WTC11 (cell line): ENCODE results near the gene LRRC1. TPM values are rescaled to one million over a fixed set of nuclear protein-coding genes. Genes with fewer than 3 reads are reported as not detected.

Source experiments
- ATAC-seq: fragments of 200-7000 bp; cut with Tn5 transposase; 2 replicates; pipeline ENCODE4 v1.10.0; 2021; ENCODE audit warnings: mild to moderate bottlenecking, moderate library complexity
- CTCF ChIA-PET: fragments of 300-600 bp; sonication (Branson Sonifier 250); formaldehyde crosslinking; loops from one replicate; lab custom pipeline; 2021; ENCODE audit warnings: antibody characterized with exemption; lab: Charles Lee
- POLR2A ChIA-PET: fragments of 350-600 bp; sonication (Branson Sonifier 250); formaldehyde crosslinking; loops from one replicate; lab custom pipeline; 2021; ENCODE audit warnings: antibody characterized with exemption; lab: Charles Lee
- DNase-seq: peaks from one replicate; pipeline ENCODE4 v3.0.0; 2021; ENCODE audit warnings: low spot score
- H3K27ac Mint-ChIP-seq: 2 replicates; pipeline ENCODE4 v1.8.0; 2021; ENCODE audit warnings: mixed read lengths
- H3K27me3 Mint-ChIP-seq: 2 replicates; pipeline ENCODE4 v1.8.0; 2021; ENCODE audit warnings: low read depth, mild to moderate bottlenecking, moderate library complexity, mixed read lengths
- H3K36me3 Mint-ChIP-seq: 2 replicates; pipeline ENCODE4 v1.8.0; 2021; ENCODE audit warnings: mixed read lengths
- H3K4me1 Mint-ChIP-seq: 2 replicates; pipeline ENCODE4 v1.8.0; 2022; ENCODE audit warnings: mixed read lengths
- H3K4me3 Mint-ChIP-seq: 2 replicates; pipeline ENCODE4 v1.8.0; 2021; ENCODE audit warnings: mild to moderate bottlenecking, moderate library complexity, mixed read lengths
- H3K9me3 Mint-ChIP-seq: 2 replicates; pipeline ENCODE4 v1.8.0; 2021; ENCODE audit warnings: mixed read lengths
- CREM ChIP-seq: sonication (generic); formaldehyde crosslinking; IDR thresholded peaks from 2 replicates; pipeline ENCODE4 v1.8.1; 2022; ENCODE audit warnings: mild to moderate bottlenecking, missing genetic modification reagents, moderate library complexity
- EMX1 ChIP-seq: fragments of 250-450 bp; sonication (Bioruptor Pico); IDR thresholded peaks from 2 replicates; pipeline ENCODE4 v1.8.0; 2021; ENCODE audit warnings: mild to moderate bottlenecking
- IRF2 ChIP-seq: sonication (generic); formaldehyde crosslinking; IDR thresholded peaks from 2 replicates; pipeline ENCODE4 v1.8.0; 2022; ENCODE audit warnings: low read depth, missing genetic modification reagents, borderline replicate concordance
- RELA ChIP-seq: sonication (generic); formaldehyde crosslinking; IDR thresholded peaks from 2 replicates; pipeline ENCODE4 v1.8.1; 2022; ENCODE audit warnings: missing genetic modification reagents, mild to moderate bottlenecking, borderline replicate concordance
- RORB ChIP-seq: fragments of 250-450 bp; sonication (Bioruptor Pico); IDR thresholded peaks from 2 replicates; pipeline ENCODE4 v1.9.0; 2021; ENCODE audit warnings: mild to moderate bottlenecking
- ZNF232 ChIP-seq: sonication (generic); formaldehyde crosslinking; IDR thresholded peaks from 2 replicates; pipeline ENCODE4 v1.8.0; 2022; ENCODE audit warnings: mild to moderate bottlenecking, missing genetic modification reagents
- ZNF396 ChIP-seq: fragments of 250-450 bp; sonication (Bioruptor Pico); IDR thresholded peaks from 2 replicates; pipeline ENCODE4 v1.8.0; 2021; ENCODE audit warnings: mild to moderate bottlenecking, moderate library complexity, borderline replicate concordance
- total RNA-seq: library from RNA; stranded (reverse); gene quantifications from 3 replicates; pipeline ENCODE4 v1.2.3, GENCODE V29; 2021
- TF ChIP-seq, protein P1 (sequence below): sonication (generic); formaldehyde crosslinking; IDR thresholded peaks from 2 replicates; pipeline ENCODE4 v1.8.1; 2022; ENCODE audit warnings: low read depth, missing genetic modification reagents, borderline replicate concordance
- TF ChIP-seq, protein P2 (sequence below): fragments of 250-450 bp; sonication (Bioruptor Pico); IDR thresholded peaks from 2 replicates; pipeline ENCODE4 v1.9.0; 2021; ENCODE audit warnings: moderate library complexity, mild to moderate bottlenecking, inconsistent platforms, borderline replicate concordance
- TF ChIP-seq, protein P3 (sequence below): sonication (generic); formaldehyde crosslinking; conservative IDR thresholded peaks from 2 replicates; pipeline ENCODE4 v1.8.1; 2022; ENCODE audit warnings: mild to moderate bottlenecking, missing genetic modification reagents
- TF ChIP-seq, protein P4 (sequence below): sonication (generic); formaldehyde crosslinking; IDR thresholded peaks from 2 replicates; pipeline ENCODE4 v1.8.1; 2023; ENCODE audit warnings: mild to moderate bottlenecking, missing genetic modification reagents, moderate library complexity
- TF ChIP-seq, protein P5 (sequence below): fragments of 200-600 bp; IDR thresholded peaks from 2 replicates; pipeline ENCODE4 v1.8.0; 2022; ENCODE audit warnings: antibody characterized with exemption
- TF ChIP-seq, protein P6 (sequence below): fragments of 250-450 bp; sonication (Bioruptor Pico); IDR thresholded peaks from 2 replicates; pipeline ENCODE4 v1.9.0; 2021; ENCODE audit warnings: mild to moderate bottlenecking, borderline replicate concordance
- TF ChIP-seq, protein P7 (sequence below): sonication (generic); formaldehyde crosslinking; IDR thresholded peaks from 2 replicates; pipeline ENCODE4 v1.8.1; 2023; ENCODE audit warnings: mild to moderate bottlenecking, missing genetic modification reagents

Gene LRRC1
- total RNA-seq, 1 experiment from 2014 or later, result 12.7 TPM

DNA sequence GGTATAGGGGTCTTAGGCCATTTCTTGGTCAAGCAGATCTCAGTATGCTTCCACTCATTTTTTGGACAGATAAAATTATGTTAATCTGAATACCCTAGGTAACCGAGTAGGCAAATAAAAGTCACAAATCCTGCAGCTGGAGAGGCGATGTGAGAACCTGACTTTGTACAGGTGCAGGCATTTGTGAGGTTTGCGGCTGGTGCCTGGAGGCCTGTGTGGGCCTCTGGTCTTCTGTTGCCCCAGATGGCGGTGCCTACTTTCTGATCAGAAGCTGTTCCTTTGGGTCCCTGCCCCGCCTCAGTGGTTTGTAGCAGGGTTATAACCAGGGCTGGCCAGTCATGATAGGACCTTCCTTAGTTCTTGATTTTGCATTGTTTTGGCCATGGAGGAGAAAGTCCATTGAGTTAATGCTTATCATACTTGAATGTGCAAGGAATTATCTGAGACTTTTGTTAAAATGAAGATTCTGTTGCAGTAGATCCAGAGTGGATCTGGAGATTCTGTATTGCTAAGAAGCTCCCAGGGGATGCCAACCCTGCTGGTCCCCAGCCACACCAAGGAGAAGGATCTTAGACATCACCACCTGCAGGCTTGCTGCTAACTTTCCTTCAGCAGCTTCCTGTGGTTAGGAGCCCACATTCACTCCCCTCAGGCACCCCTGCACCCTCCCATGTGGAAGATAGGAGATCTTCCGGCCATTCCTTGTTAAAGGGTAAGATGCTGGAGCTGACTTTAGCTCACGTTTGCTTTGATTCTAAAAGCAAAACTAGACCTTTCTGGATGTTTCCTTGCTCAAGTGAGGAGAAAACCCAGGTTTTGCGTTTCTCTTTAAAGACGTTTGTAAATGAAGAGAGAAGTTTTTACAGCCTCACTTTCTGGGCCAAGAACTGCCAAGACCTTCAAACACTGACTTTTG is 50.7 kb downstream of the LRRC1 start:
- H3K27ac Mint-ChIP-seq, result no peak overlapping the region; the same call in 1 of the 2 replicates
- H3K36me3 Mint-ChIP-seq, result peaks cover 4% of the 10 kb centered on the region; the same call in 1 of the 2 replicates
- no peak for ATAC-seq
- H3K9me3 Mint-ChIP-seq, result peaks cover 6% of the 10 kb centered on the region
- DNase-seq, result no peak
- TF ChIP-seq ZNF396 (CRISPR knock-in tag), result no peak
- TF ChIP-seq, protein P1, sequence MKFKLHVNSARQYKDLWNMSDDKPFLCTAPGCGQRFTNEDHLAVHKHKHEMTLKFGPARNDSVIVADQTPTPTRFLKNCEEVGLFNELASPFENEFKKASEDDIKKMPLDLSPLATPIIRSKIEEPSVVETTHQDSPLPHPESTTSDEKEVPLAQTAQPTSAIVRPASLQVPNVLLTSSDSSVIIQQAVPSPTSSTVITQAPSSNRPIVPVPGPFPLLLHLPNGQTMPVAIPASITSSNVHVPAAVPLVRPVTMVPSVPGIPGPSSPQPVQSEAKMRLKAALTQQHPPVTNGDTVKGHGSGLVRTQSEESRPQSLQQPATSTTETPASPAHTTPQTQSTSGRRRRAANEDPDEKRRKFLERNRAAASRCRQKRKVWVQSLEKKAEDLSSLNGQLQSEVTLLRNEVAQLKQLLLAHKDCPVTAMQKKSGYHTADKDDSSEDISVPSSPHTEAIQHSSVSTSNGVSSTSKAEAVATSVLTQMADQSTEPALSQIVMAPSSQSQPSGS, result no peak
- TF ChIP-seq, protein P2, sequence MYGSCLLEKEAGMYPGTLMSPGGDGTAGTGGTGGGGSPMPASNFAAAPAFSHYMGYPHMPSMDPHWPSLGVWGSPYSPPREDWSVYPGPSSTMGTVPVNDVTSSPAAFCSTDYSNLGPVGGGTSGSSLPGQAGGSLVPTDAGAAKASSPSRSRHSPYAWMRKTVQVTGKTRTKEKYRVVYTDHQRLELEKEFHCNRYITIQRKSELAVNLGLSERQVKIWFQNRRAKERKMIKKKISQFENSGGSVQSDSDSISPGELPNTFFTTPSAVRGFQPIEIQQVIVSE (CRISPR knock-in tag), result no peak
- ChIA-PET POLR2A (no interaction called here), CTCF (no interaction called here)
- no peaks in the 10 kb centered on the region for H3K27me3 Mint-ChIP-seq
- peaks cover 35% of the 10 kb centered on the region for H3K4me1 Mint-ChIP-seq
- no peak overlapping the region for H3K4me3 Mint-ChIP-seq

DNA sequence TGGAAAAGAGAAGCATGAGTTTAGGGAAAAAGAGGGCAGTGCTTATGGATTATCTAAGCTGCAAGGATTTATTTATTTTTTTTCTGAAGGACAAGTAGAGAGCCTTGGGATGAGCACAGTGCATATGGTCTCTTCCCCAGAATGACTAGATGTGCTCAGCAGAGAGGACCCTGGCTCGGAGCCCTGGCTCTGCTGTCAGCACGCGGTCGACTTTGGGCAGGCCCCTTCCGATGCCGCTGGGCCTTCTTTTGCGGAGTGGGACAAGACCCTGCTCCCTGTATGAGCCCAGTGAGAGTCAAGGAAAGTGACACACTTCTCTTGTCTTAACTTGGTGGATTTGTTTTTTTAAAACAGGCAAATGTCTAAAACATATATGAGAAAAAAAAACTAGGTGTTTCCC is 51.4 kb downstream of the LRRC1 start:
- TF ChIP-seq IRF2 (CRISPR knock-in tag) (no peak), RORB (CRISPR knock-in tag) (no peak), RELA (CRISPR knock-in tag) (no peak), CREM (CRISPR knock-in tag) (no peak), EMX1 (CRISPR knock-in tag) (no peak), ZNF232 (no peak)
- TF ChIP-seq, protein P3, sequence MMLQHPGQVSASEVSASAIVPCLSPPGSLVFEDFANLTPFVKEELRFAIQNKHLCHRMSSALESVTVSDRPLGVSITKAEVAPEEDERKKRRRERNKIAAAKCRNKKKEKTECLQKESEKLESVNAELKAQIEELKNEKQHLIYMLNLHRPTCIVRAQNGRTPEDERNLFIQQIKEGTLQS (CRISPR knock-in tag), result no peak
- TF ChIP-seq, protein P4, sequence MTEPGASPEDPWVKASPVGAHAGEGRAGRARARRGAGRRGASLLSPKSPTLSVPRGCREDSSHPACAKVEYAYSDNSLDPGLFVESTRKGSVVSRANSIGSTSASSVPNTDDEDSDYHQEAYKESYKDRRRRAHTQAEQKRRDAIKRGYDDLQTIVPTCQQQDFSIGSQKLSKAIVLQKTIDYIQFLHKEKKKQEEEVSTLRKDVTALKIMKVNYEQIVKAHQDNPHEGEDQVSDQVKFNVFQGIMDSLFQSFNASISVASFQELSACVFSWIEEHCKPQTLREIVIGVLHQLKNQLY (CRISPR knock-in tag), result no peak
- TF ChIP-seq, protein P5, sequence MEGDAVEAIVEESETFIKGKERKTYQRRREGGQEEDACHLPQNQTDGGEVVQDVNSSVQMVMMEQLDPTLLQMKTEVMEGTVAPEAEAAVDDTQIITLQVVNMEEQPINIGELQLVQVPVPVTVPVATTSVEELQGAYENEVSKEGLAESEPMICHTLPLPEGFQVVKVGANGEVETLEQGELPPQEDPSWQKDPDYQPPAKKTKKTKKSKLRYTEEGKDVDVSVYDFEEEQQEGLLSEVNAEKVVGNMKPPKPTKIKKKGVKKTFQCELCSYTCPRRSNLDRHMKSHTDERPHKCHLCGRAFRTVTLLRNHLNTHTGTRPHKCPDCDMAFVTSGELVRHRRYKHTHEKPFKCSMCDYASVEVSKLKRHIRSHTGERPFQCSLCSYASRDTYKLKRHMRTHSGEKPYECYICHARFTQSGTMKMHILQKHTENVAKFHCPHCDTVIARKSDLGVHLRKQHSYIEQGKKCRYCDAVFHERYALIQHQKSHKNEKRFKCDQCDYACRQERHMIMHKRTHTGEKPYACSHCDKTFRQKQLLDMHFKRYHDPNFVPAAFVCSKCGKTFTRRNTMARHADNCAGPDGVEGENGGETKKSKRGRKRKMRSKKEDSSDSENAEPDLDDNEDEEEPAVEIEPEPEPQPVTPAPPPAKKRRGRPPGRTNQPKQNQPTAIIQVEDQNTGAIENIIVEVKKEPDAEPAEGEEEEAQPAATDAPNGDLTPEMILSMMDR, result no peak
- TF ChIP-seq, protein P6, sequence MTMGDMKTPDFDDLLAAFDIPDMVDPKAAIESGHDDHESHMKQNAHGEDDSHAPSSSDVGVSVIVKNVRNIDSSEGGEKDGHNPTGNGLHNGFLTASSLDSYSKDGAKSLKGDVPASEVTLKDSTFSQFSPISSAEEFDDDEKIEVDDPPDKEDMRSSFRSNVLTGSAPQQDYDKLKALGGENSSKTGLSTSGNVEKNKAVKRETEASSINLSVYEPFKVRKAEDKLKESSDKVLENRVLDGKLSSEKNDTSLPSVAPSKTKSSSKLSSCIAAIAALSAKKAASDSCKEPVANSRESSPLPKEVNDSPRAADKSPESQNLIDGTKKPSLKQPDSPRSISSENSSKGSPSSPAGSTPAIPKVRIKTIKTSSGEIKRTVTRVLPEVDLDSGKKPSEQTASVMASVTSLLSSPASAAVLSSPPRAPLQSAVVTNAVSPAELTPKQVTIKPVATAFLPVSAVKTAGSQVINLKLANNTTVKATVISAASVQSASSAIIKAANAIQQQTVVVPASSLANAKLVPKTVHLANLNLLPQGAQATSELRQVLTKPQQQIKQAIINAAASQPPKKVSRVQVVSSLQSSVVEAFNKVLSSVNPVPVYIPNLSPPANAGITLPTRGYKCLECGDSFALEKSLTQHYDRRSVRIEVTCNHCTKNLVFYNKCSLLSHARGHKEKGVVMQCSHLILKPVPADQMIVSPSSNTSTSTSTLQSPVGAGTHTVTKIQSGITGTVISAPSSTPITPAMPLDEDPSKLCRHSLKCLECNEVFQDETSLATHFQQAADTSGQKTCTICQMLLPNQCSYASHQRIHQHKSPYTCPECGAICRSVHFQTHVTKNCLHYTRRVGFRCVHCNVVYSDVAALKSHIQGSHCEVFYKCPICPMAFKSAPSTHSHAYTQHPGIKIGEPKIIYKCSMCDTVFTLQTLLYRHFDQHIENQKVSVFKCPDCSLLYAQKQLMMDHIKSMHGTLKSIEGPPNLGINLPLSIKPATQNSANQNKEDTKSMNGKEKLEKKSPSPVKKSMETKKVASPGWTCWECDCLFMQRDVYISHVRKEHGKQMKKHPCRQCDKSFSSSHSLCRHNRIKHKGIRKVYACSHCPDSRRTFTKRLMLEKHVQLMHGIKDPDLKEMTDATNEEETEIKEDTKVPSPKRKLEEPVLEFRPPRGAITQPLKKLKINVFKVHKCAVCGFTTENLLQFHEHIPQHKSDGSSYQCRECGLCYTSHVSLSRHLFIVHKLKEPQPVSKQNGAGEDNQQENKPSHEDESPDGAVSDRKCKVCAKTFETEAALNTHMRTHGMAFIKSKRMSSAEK, result no peak
- TF ChIP-seq, protein P7, sequence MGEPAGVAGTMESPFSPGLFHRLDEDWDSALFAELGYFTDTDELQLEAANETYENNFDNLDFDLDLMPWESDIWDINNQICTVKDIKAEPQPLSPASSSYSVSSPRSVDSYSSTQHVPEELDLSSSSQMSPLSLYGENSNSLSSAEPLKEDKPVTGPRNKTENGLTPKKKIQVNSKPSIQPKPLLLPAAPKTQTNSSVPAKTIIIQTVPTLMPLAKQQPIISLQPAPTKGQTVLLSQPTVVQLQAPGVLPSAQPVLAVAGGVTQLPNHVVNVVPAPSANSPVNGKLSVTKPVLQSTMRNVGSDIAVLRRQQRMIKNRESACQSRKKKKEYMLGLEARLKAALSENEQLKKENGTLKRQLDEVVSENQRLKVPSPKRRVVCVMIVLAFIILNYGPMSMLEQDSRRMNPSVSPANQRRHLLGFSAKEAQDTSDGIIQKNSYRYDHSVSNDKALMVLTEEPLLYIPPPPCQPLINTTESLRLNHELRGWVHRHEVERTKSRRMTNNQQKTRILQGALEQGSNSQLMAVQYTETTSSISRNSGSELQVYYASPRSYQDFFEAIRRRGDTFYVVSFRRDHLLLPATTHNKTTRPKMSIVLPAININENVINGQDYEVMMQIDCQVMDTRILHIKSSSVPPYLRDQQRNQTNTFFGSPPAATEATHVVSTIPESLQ (CRISPR knock-in tag), result no peak
- DNase-seq (no peak), ATAC-seq (no peak)
- Mint-ChIP-seq H3K9me3 (peaks cover 4% of the 10 kb centered on the region), H3K27me3 (no peaks in the 10 kb centered on the region), H3K27ac (no peak overlapping the region; the same call in none of the 2 replicates), H3K36me3 (0 out of 2 replicates have a peak, but pooled peaks cover 4% of the 10 kb centered on the region), H3K4me3 (no peak overlapping the region), H3K4me1 (peaks cover 31% of the 10 kb centered on the region)
- CTCF ChIA-PET, result no interaction called here
- POLR2A ChIA-PET, result no interaction called here
